ENCODE measurements around the gene RAB6A.

DNA sequence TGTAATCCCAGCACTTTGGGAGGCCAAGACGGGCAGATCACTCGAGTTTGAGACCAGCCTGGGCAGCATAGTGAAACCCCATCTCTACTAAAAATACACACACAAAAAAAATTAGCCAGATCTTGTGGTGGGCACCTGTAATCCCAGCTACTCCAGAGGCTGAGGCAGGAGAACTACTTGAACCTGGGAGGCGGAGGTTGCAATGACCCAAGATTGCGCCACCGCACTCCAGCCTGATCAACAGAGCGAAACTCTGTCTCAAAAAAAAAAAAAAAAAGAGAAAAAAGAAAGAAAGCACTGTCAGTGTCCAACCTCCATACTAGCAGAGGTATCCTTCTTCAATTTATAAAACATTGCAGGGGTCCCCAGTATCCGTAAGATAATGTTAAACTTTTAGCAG lies 17.8 kb downstream of the RAB6A start:
- TF ChIP-seq CTCF (IDR thresholded peaks at IDR 0.05; ENCODE audit: extremely low read depth in 1 of 2, insufficient read depth in 1 of 2, low read depth in 1 of 2, low read length in 2 of 2) (no peak), POLR2AphosphoS5 (IDR thresholded peaks at IDR 0.05; ENCODE audit: insufficient read depth, low read depth, low read length) (no peak), POLR2A (IDR thresholded peaks at IDR 0.05; ENCODE audit: low read depth, low read length) (no peak), MAX (IDR thresholded peaks at IDR 0.05; ENCODE audit: insufficient read depth, insufficient read length) (no peak), EZH2 (IDR thresholded peaks at IDR 0.05; ENCODE audit: borderline replicate concordance, low read depth, low read length, severe bottlenecking) (no peak), JUN (IDR thresholded peaks at IDR 0.05; ENCODE audit: borderline replicate concordance, insufficient read depth, insufficient read length, low read depth) (no peak), MYC (IDR thresholded peaks at IDR 0.05; ENCODE audit: low read depth, low read length) (no peak), FOS (IDR thresholded peaks at IDR 0.05; ENCODE audit: borderline replicate concordance, insufficient read depth, low read length) (no peak), GATA2 (IDR thresholded peaks at IDR 0.05; ENCODE audit: insufficient read depth, insufficient read length, low read depth, low read length) (no peak)
